Measurements from ENCODE around the gene C2orf69. TPM values are rescaled to one million over a fixed set of nuclear protein-coding genes. Genes with fewer than 3 reads are reported as not detected.

The C2orf69 gene
- total and polyA plus RNA-seq, 3 experiments from 2014 or later, result 12.9 to 20.9 (median 19.8) TPM

DNA sequence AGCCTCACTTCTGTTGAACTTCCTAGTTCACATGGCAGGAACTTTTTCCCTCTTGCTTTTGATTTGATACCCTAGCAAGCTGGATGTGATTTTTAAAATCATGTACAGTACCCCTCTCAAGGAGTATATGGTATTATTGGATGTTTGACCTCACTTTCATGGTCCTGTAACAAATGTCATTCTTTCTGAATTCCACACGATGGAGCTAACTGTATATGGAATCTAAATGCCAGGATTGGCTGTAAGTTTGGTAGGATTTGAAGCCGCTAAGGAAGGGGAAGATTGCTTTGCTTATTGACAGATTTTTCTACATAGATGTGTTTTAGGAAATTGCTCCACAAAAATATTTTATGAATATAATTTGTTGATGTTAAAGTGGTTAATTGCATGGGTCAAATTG lies 62.6 kb downstream of the C2orf69 start:
- H3K9me3 Mint-ChIP-seq, result no peaks in the 10 kb centered on the region
- Histone ChIP-seq H3K27me3 (ENCODE audit: insufficient read depth, low read length, poor library complexity, severe bottlenecking) (no peaks in the 10 kb centered on the region), H3K4me1 (ENCODE audit: insufficient read depth, low read length) (no peaks in the 10 kb centered on the region), H3K36me3 (ENCODE audit: insufficient read depth, low read length) (no peaks in the 10 kb centered on the region), H3K9me3 (ENCODE audit: low read length) (no peaks in the 10 kb centered on the region), H3K4me3 (ENCODE audit: low read length) (no peak overlapping the region), H3K27ac (ENCODE audit: low read depth, low read length) (no peak overlapping the region)
- no peaks in the 10 kb centered on the region for H3K4me1 Mint-ChIP-seq
- H3K36me3 Mint-ChIP-seq, result peaks cover 0 to 20% (median 9%) of the 10 kb centered on the region in 3 donors
- no peak for DNase-seq
- H3K4me3 Mint-ChIP-seq, result no peak overlapping the region
- H3K27ac Mint-ChIP-seq, result no peak overlapping the region
- ChIA-PET POLR2A (no interaction called here), CTCF (interaction anchor here (1.1 to 1.3 kb wide), 2 partner anchors 494 to 498 kb away, joined by 3 read pairs; no protein-coding TSS in a partner anchor)
- H3K27me3 Mint-ChIP-seq, result no peaks in the 10 kb centered on the region

DNA sequence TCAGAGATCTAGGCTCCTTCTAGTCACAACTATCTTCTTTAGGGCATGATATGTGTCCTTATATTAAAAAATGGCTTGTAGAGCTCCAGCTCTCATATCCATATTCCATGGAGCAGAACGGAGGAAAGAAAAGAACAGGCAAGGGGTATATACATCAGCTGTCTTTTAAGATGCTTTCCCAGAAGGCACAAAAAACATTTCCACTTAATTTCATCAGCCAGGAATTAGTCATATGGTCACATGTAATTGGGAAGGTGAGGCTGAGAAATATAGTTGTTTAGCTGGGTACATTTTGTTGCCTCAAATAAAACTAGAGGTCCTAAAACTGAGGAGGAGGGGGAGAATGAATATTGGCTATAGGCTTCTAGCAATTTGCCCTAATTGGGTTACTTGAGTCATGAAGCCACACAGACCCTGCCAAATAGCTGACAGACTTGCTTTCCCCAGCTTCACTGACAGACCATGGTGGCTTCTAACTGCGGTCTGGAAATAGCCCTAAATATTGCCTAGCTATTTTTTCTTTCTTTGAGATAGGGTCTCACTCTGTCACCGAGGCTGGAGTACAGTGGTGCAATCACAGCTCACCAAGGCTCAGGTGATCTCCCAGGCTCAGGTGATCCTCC lies 64.3 kb downstream of the C2orf69 start:
- Mint-ChIP-seq H3K36me3 (peaks cover 0 to 18% (median 7%) of the 10 kb centered on the region in 3 donors), H3K27me3 (no peaks in the 10 kb centered on the region), H3K4me3 (no peak overlapping the region), H3K4me1 (peaks cover 2 to 6% (median 5%) of the 10 kb centered on the region in 3 donors), H3K27ac (peak overlapping the region in 1 of 8 donors; percentile 88), H3K9me3 (no peaks in the 10 kb centered on the region)
- H3K27ac ChIP-seq (ENCODE audit: low read depth, low read length), result no peak overlapping the region
- DNase-seq, result no peak
- no peaks in the 10 kb centered on the region for H3K27me3 ChIP-seq (ENCODE audit: insufficient read depth, low read length, poor library complexity, severe bottlenecking)
- H3K4me1 ChIP-seq (ENCODE audit: insufficient read depth, low read length), result no peaks in the 10 kb centered on the region
- no peaks in the 10 kb centered on the region for H3K36me3 ChIP-seq (ENCODE audit: insufficient read depth, low read length)
- CTCF ChIA-PET, result interaction anchor here (1.0 to 2.6 kb wide), 3 partner anchors 496 to 507 kb away, joined by 3 to 9 read pairs (median 8); no protein-coding TSS in a partner anchor
- POLR2A ChIA-PET, result no interaction called here
- no peaks in the 10 kb centered on the region for H3K9me3 ChIP-seq (ENCODE audit: low read length)
- H3K4me3 ChIP-seq (ENCODE audit: low read length), result no peak overlapping the region

Other genes with a start within 250 kb of the C2orf69 start
- gene FTCDNL1, start 60.1 kb upstream of the C2orf69 start, total RNA-seq, result 1 to 10 TPM; 3.8 to 5.2 TPM
- 1.4 TPM for gene FTCDNL1, start 60.1 kb upstream of the C2orf69 start, polyA plus RNA-seq
- 10 to 100 TPM in 1 of 2 experiments, 1 to 10 TPM in 1; 10.0 to 10.6 TPM for gene TYW5, start 44.2 kb downstream of the C2orf69 start, total RNA-seq
- gene TYW5, start 44.2 kb downstream of the C2orf69 start, polyA plus RNA-seq, result 4.1 TPM
- 10 to 100 TPM; 40.8 TPM for gene MAIP1, start 44.3 kb downstream of the C2orf69 start, total RNA-seq
- gene MAIP1, start 44.3 kb downstream of the C2orf69 start, polyA plus RNA-seq, result 17.2 TPM